GM10248 (cell line): ENCODE results near the gene GAPVD1.

Source experiments
- CTCF ChIA-PET: fragments of 300-600 bp; sonication (Branson Sonifier 250); formaldehyde crosslinking; extraction: SDS; loops from one replicate; lab custom pipeline; 2021; ENCODE audit warnings: antibody characterized with exemption; lab: Yijun Ruan, JAX
- POLR2A ChIA-PET: fragments of 350-650 bp; sonication (Branson Sonifier 250); formaldehyde crosslinking; extraction: SDS; loops from one replicate; lab custom pipeline; 2020; ENCODE audit warnings: antibody characterized with exemption; lab: Yijun Ruan, JAX
- DNase-seq: peaks from one replicate; pipeline ENCODE4 v3.0.0; 2012; ENCODE audit errors: extremely low spot score
- CTCF ChIP-seq: IDR thresholded peaks from 2 replicates; pipeline ENCODE4 v1.5.1; 2012; ENCODE audit warnings: mild to moderate bottlenecking, low read depth; ENCODE audit errors: extremely low read depth, missing control alignments, control extremely low read depth

GAPVD1 gene

DNA sequence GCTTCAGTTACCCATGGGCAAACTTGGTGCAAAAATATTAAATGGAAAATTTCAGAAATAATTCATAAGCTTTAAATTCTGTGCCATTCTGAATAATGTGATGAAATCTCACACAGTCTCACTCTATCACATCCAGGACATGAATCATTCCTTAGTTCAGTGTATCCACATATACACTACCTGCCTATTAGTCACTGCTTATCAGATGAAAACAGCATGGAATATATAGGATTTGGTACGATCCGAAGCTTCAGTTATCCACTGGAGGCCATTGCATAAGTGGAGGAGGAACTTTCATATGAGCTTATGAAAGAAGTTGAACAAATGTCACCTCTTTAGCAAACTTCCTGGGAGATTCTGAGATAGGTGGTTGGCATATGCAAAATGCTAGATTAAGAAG, 64.2 kb downstream of the GAPVD1 start:
- CTCF ChIA-PET, result interaction anchor here (0.8 to 3.8 kb wide), 5 partner anchors 11 to 554 kb away, joined by 3 to 14 read pairs (median 3); no protein-coding TSS in a partner anchor

DNA sequence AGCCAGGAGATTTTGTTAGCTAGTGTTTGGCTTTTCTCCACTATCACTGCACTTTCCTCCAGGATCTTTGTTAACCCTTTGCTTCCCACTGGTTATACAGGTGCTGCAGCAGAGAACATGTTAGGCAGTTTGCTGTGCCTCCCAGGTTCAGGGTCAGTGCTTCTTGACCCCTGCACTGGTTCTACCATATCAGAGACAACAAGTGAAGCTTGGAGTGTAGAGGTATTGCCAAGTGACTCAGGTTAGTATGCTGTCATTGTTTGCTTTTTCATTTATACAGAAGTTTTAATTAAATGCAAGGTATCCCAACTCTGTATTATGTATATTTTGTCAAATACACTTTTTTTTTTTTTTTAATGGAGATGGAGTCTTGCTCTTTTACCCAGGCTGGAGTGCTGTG, 68.4 kb downstream of the GAPVD1 start:
- POLR2A ChIA-PET, result no interaction called here
- no peak for TF ChIP-seq CTCF
- CTCF ChIA-PET, result no interaction called here
- DNase-seq, result no peak

More for the DNA sequence above, 64.2 kb downstream of the GAPVD1 start:
- TF ChIP-seq CTCF, result no peak
- DNase-seq, result no peak
- POLR2A ChIA-PET, result interaction anchor here (0.5 kb wide), 1 partner anchor 24 kb away, joined by 4 read pairs; no protein-coding TSS in a partner anchor

DNA sequence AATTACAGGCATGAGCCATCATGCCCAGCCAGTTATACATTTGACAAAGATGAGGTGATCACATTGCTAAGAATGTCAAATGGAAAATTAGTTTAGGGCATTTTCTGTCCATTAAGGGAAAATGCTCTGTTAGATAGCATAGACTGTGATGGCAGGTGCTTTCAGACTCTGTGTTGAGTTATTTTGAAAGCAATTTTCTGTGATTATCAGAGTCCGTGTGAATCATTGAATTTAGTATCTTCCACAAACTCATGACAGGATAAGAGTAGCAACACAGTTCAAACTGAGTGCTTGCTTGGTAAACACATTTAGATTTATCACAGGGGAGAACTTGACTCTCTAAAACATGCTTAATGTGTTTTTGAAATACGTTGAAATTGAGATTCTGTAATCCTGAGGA, 69.0 kb downstream of the GAPVD1 start:
- ChIA-PET POLR2A (no interaction called here), CTCF (no interaction called here)
- no peak for DNase-seq
- TF ChIP-seq CTCF, result no peak

DNA sequence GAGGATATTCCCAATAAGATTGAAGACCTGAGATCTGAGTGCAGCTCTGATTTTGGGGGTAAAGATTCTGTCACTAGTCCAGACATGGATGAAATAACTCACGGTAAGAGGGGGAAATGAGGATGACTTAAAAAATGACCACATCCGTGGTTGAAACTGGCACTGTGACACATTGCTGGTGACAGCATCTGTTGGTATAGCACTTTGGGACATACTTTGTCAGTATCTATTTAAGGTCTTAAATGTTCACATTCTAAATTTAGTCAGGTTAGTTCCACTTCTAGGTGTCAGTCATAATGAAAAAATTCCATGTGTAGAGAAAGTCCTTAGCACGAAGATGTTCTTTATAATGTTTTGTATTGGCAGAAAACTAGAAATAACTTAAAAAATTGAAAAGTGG, 70.9 kb downstream of the GAPVD1 start:
- no peak for TF ChIP-seq CTCF
- ChIA-PET CTCF (interaction anchor here (1.4 to 2.5 kb wide), 2 partner anchors 10 to 90 kb away, joined by 3 to 12 read pairs; no protein-coding TSS in a partner anchor), POLR2A (interaction anchor here (0.5 to 0.7 kb wide), 2 partner anchors 59 to 68 kb away, joined by 3 read pairs; no protein-coding TSS in a partner anchor)
- DNase-seq, result peak; percentile 46

DNA sequence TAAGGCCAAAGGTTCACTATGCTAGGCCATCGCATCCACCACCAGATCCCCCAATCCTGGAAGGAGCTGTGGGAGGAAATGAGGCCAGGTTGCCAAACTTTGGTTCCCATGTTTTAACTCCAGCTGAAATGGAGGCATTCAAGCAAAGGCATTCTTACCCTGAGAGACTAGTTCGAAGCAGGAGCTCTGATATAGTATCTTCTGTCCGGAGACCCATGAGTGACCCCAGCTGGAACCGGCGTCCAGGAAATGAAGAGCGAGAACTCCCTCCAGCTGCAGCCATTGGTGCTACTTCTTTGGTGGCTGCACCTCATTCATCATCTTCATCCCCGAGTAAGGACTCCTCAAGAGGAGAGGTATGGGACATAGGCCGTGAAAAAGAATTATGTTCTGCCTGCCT, 75.6 kb downstream of the GAPVD1 start:
- DNase-seq, result no peak
- CTCF ChIA-PET, result no interaction called here
- POLR2A ChIA-PET, result no interaction called here
- no peak for TF ChIP-seq CTCF

DNA sequence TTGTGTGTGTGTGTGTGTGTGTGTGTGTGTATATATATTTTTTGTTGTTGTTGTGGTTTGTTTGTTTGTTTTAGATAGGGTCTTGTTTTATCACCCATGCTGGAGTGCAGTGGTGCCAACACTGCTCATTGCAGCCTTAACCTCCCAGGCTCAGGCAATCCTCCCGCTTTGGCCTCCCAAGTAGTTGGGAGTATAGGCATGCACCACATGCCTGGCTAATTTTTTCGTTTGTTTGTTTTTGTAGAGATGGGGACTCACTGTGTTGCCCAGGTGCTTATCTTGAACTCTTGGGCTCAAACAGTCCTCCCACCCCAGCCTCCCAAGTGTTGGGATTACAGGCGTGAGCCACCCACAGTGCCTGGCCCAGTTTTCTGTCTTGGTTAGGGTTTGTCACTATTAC, 77.3 kb downstream of the GAPVD1 start:
- TF ChIP-seq CTCF, result no peak
- DNase-seq, result no peak
- POLR2A ChIA-PET, result no interaction called here
- CTCF ChIA-PET, result no interaction called here
